Measurements from ENCODE around the gene DVL1.

The DVL1 gene

GRCh38 chr1:1345860-1346500, 3.2 kb downstream of the DVL1 start:
- TF ChIP-seq CTCF (IDR thresholded peaks at IDR 0.05; ENCODE audit: low read depth, low read length, missing control alignments): no peak
- no peak for DNase-seq (ENCODE audit: extremely low read depth, low read depth)
- H3K4me3 ChIP-seq (replicated peaks; ENCODE audit: low read depth, low read length): peak overlapping the region; percentile 25

DNA sequence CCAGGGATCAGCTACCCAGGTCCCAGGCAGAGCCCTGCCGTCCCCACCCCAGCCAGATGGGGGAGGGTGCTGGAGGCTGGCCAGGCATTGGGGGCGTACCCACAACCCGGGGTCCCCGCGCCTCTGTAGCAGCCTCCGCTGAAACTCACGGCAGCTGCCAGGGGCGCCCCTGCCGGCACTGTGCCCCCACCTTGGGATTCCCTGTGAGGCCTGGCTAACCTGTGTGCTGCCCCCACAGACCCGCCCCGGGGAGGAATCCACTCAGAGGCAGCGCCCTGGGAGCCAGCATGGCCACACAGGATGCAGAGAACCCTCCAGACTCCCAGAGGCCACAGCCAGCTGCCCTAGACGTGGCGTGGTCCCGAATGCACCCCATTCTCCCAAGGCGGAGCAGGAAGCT, 3.8 kb downstream of the DVL1 start:
- TF ChIP-seq CTCF (IDR thresholded peaks at IDR 0.05; ENCODE audit: low read depth, low read length, missing control alignments): no peak
- H3K4me3 ChIP-seq (replicated peaks; ENCODE audit: low read depth, low read length): peak overlapping the region; percentile 25
- no peak for DNase-seq (ENCODE audit: extremely low read depth, low read depth)

DNA sequence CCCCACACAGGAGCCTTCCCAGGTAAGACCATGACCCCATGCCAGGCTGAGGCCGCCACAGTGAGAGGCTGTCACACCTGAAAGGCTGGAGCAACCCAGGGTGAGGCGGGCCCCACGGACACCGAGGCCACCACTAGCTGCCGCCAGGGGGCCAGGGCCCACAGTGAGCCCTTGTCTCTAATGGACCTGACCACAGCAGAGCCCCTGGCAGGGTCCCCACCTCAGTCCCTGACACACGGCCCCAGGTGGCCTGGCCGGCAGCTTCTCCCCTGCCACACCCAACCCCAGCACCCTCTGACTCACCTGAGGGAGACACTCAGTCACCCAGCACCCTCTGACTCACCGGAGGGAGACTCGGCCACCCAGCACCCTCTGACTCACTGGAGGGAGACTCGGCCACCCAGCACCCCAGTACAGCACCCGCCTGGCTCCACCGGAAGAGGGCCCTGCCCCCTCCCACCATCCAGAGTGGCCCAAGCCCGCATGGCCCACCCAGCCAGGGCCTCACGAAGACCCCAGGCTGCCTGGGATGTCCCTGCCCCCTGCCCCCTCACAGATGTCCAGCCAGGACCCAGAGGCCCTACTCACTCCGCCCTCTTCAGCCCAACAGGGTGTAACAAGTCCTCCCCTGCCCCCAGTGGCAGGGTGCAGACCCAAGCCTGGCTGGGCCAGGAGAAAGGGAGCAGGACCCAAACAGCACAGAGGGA, 4.4 kb downstream of the DVL1 start:
- peak; percentile 63 for TF ChIP-seq CTCF (IDR thresholded peaks at IDR 0.05; ENCODE audit: low read depth, low read length, missing control alignments)
- peak overlapping the region; percentile 25 for H3K4me3 ChIP-seq (replicated peaks; ENCODE audit: low read depth, low read length)
- no peak for DNase-seq (ENCODE audit: extremely low read depth, low read depth)

GRCh38 chr1:1343811-1344421, 5.3 kb downstream of the DVL1 start:
- TF ChIP-seq CTCF (IDR thresholded peaks at IDR 0.05; ENCODE audit: low read depth, low read length, missing control alignments): no peak
- no peak for DNase-seq (ENCODE audit: extremely low read depth, low read depth)
- H3K4me3 ChIP-seq (replicated peaks; ENCODE audit: low read depth, low read length): no peak overlapping the region

DNA sequence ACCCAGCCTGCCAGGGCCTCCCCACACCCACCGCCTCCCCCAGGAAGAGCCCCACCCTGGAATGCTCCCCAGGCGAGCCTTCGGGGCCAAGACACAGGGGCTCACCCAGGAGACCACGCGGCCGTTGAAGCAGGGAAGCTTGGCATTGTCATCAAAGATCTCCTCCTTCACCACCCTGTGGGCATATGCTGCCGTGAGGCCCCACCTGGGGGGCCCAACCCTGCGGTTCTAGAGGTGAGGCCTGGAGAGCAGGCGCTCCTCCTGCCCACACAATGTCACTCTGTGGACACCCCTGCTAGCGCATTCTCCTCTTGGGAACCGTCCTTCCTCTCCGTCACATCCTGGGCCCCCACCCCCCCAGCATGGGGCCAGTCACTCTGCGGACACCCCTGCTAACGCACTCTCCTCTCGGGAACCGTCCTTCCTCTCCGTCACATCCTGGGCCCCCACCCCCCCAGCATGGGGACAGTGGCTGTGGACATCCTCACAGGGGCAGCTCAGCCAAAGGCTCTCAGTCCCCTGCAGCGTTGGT, 6.6 kb downstream of the DVL1 start:
- DNase-seq (ENCODE audit: extremely low read depth, low read depth): no peak
- H3K4me3 ChIP-seq (replicated peaks; ENCODE audit: low read depth, low read length): no peak overlapping the region
- no peak for TF ChIP-seq CTCF (IDR thresholded peaks at IDR 0.05; ENCODE audit: low read depth, low read length, missing control alignments)

GRCh38 chr1:1342061-1342562, 7.1 kb downstream of the DVL1 start:
- no peak for TF ChIP-seq CTCF (IDR thresholded peaks at IDR 0.05; ENCODE audit: low read depth, low read length, missing control alignments)
- DNase-seq (ENCODE audit: extremely low read depth, low read depth): no peak
- no peak overlapping the region for H3K4me3 ChIP-seq (replicated peaks; ENCODE audit: low read depth, low read length)

All from HFF-Myc (cell line).